Activated naive CD8-positive, alpha-beta T cell treated with anti-CD3 and anti-CD28 coated beads for 36 hours (primary cell): ENCODE results near the gene KHDC3L. TPM values are rescaled to one million over a fixed set of nuclear protein-coding genes. Genes with fewer than 3 reads are reported as not detected.

Experiments
- DNase-seq: peaks from one replicate; pipeline ENCODE4 v3.0.0; 2021
- H3K27ac Mint-ChIP-seq: one replicate; pipeline ENCODE4 v1.8.0; 2022; ENCODE audit warnings: mild to moderate bottlenecking, moderate library complexity, mixed read lengths
- H3K27me3 Mint-ChIP-seq: one replicate; pipeline ENCODE4 v1.8.0; 2022; ENCODE audit warnings: mild to moderate bottlenecking, mixed read lengths
- H3K36me3 Mint-ChIP-seq: one replicate; pipeline ENCODE4 v1.8.0; 2021; ENCODE audit warnings: mild to moderate bottlenecking, mixed read lengths
- H3K4me1 Mint-ChIP-seq: one replicate; pipeline ENCODE4 v1.8.0; 2021; ENCODE audit warnings: mixed read lengths
- H3K4me3 Mint-ChIP-seq: one replicate; pipeline ENCODE4 v1.8.0; 2022; ENCODE audit warnings: mild to moderate bottlenecking, moderate library complexity, mixed read lengths
- H3K9me3 Mint-ChIP-seq: one replicate; pipeline ENCODE4 v1.8.0; 2022; ENCODE audit warnings: mixed read lengths
- total RNA-seq, 2 experiments: library from RNA; stranded (reverse); gene quantifications; one replicate each; pipeline ENCODE4 v1.2.3, GENCODE V29; 2021

The KHDC3L gene
- total RNA-seq: not detected

GRCh38 chr6:73362358-73362757, at the start of gene KHDC3L:
TSS of gene KHDC3L (plus strand) at chr6:73362658. CDS start at chr6:73362730, 72 bp downstream.
- Mint-ChIP-seq H3K27ac (no peak within 1 kb of the TSS), H3K27me3 (no peaks in the 10 kb centered on the region), H3K4me1 (no peaks in the 10 kb centered on the region), H3K36me3 (no peaks in the 10 kb centered on the region), H3K4me3 (no peak within 1 kb of the TSS), H3K9me3 (no peaks in the 10 kb centered on the region)
- DNase-seq: no peak

- H3K27me3 Mint-ChIP-seq: peaks cover 71% of the 10 kb centered on the region
- no peak for DNase-seq
- H3K9me3 Mint-ChIP-seq: peaks cover 8% of the 10 kb centered on the region
These were observed 47.6 kb upstream of the KHDC3L start for GRCh38 chr6:73314577-73315492.

GRCh38 chr6:73323323-73323722, 39.1 kb upstream of the KHDC3L start:
- Mint-ChIP-seq H3K9me3 (no peaks in the 10 kb centered on the region), H3K36me3 (no peaks in the 10 kb centered on the region), H3K27ac (no peak overlapping the region), H3K4me1 (no peaks in the 10 kb centered on the region), H3K4me3 (no peak overlapping the region), H3K27me3 (no peaks in the 10 kb centered on the region)
- no peak for DNase-seq

More at GRCh38 chr6:73314577-73315492, 47.6 kb upstream of the KHDC3L start:
- Mint-ChIP-seq H3K36me3 (peaks cover 6% of the 10 kb centered on the region), H3K4me3 (peak overlapping the region; percentile 13), H3K4me1 (peaks cover 6% of the 10 kb centered on the region), H3K27ac (no peak overlapping the region)

GRCh38 chr6:73325656-73326055, 36.8 kb upstream of the KHDC3L start:
- no peak overlapping the region for H3K4me3 Mint-ChIP-seq

GRCh38 chr6:73328790-73329189, 33.7 kb upstream of the KHDC3L start:
- Mint-ChIP-seq H3K4me1 (no peaks in the 10 kb centered on the region), H3K27me3 (no peaks in the 10 kb centered on the region), H3K9me3 (no peaks in the 10 kb centered on the region), H3K36me3 (no peaks in the 10 kb centered on the region), H3K27ac (no peak overlapping the region), H3K4me3 (no peak overlapping the region)
- no peak for DNase-seq

More at GRCh38 chr6:73325656-73326055, 36.8 kb upstream of the KHDC3L start:
- Mint-ChIP-seq H3K4me1 (no peaks in the 10 kb centered on the region), H3K36me3 (no peaks in the 10 kb centered on the region), H3K27me3 (no peaks in the 10 kb centered on the region), H3K9me3 (no peaks in the 10 kb centered on the region), H3K27ac (no peak overlapping the region)
- DNase-seq: no peak

GRCh38 chr6:73329201-73329600, 33.3 kb upstream of the KHDC3L start:
- no peaks in the 10 kb centered on the region for H3K36me3 Mint-ChIP-seq
- no peaks in the 10 kb centered on the region for H3K27me3 Mint-ChIP-seq
- H3K4me1 Mint-ChIP-seq: no peaks in the 10 kb centered on the region
- H3K27ac Mint-ChIP-seq: no peak overlapping the region
- no peaks in the 10 kb centered on the region for H3K9me3 Mint-ChIP-seq
- DNase-seq: no peak
- no peak overlapping the region for H3K4me3 Mint-ChIP-seq

- peaks cover 3% of the 10 kb centered on the region for H3K27me3 Mint-ChIP-seq
- DNase-seq: no peak
- no peaks in the 10 kb centered on the region for H3K36me3 Mint-ChIP-seq
- H3K9me3 Mint-ChIP-seq: no peaks in the 10 kb centered on the region
- H3K4me1 Mint-ChIP-seq: no peaks in the 10 kb centered on the region
- no peak overlapping the region for H3K4me3 Mint-ChIP-seq
- H3K27ac Mint-ChIP-seq: no peak overlapping the region
These were observed 23.1 kb upstream of the KHDC3L start for GRCh38 chr6:73339340-73339739.

- Mint-ChIP-seq H3K4me1 (no peaks in the 10 kb centered on the region), H3K27ac (no peak overlapping the region), H3K27me3 (peaks cover 3% of the 10 kb centered on the region), H3K4me3 (no peak overlapping the region), H3K36me3 (no peaks in the 10 kb centered on the region), H3K9me3 (no peaks in the 10 kb centered on the region)
- DNase-seq: no peak
These were observed 22.4 kb upstream of the KHDC3L start for GRCh38 chr6:73340048-73340447.

- Mint-ChIP-seq H3K4me1 (no peaks in the 10 kb centered on the region), H3K27me3 (no peaks in the 10 kb centered on the region), H3K36me3 (no peaks in the 10 kb centered on the region), H3K27ac (no peak overlapping the region), H3K4me3 (no peak overlapping the region), H3K9me3 (no peaks in the 10 kb centered on the region)
- no peak for DNase-seq
These were observed 21.1 kb upstream of the KHDC3L start for GRCh38 chr6:73341335-73341734.

GRCh38 chr6:73342174-73342573, 20.3 kb upstream of the KHDC3L start:
- H3K4me3 Mint-ChIP-seq: no peak overlapping the region
- H3K9me3 Mint-ChIP-seq: no peaks in the 10 kb centered on the region
- H3K4me1 Mint-ChIP-seq: no peaks in the 10 kb centered on the region
- no peak overlapping the region for H3K27ac Mint-ChIP-seq
- no peaks in the 10 kb centered on the region for H3K36me3 Mint-ChIP-seq
- DNase-seq: no peak
- H3K27me3 Mint-ChIP-seq: peaks cover under 1% of the 10 kb centered on the region

- no peaks in the 10 kb centered on the region for H3K36me3 Mint-ChIP-seq
- H3K27me3 Mint-ChIP-seq: peaks cover 10% of the 10 kb centered on the region
- no peaks in the 10 kb centered on the region for H3K9me3 Mint-ChIP-seq
- DNase-seq: no peak
- H3K4me3 Mint-ChIP-seq: no peak overlapping the region
- H3K4me1 Mint-ChIP-seq: no peaks in the 10 kb centered on the region
- no peak overlapping the region for H3K27ac Mint-ChIP-seq
These were observed 19.3 kb upstream of the KHDC3L start for GRCh38 chr6:73343164-73343563.

- no peak overlapping the region for H3K4me3 Mint-ChIP-seq
- no peaks in the 10 kb centered on the region for H3K4me1 Mint-ChIP-seq
- H3K9me3 Mint-ChIP-seq: no peaks in the 10 kb centered on the region
- no peak for DNase-seq
- H3K27ac Mint-ChIP-seq: no peak overlapping the region
- H3K36me3 Mint-ChIP-seq: no peaks in the 10 kb centered on the region
- H3K27me3 Mint-ChIP-seq: peaks cover 34% of the 10 kb centered on the region
These were observed 13.8 kb upstream of the KHDC3L start for GRCh38 chr6:73348550-73349204.

- H3K27me3 Mint-ChIP-seq: peaks cover 34% of the 10 kb centered on the region
- H3K36me3 Mint-ChIP-seq: no peaks in the 10 kb centered on the region
- DNase-seq: no peak
- H3K4me3 Mint-ChIP-seq: no peak overlapping the region
- no peaks in the 10 kb centered on the region for H3K9me3 Mint-ChIP-seq
- no peak overlapping the region for H3K27ac Mint-ChIP-seq
- H3K4me1 Mint-ChIP-seq: no peaks in the 10 kb centered on the region
These were observed 13.1 kb upstream of the KHDC3L start for GRCh38 chr6:73349311-73349710.

- no peaks in the 10 kb centered on the region for H3K36me3 Mint-ChIP-seq
- no peak within 1 kb of the TSS for H3K27ac Mint-ChIP-seq
- no peak within 1 kb of the TSS for H3K4me3 Mint-ChIP-seq
- peaks cover 20% of the 10 kb centered on the region for H3K27me3 Mint-ChIP-seq
- no peaks in the 10 kb centered on the region for H3K4me1 Mint-ChIP-seq
- DNase-seq: no peak
- H3K9me3 Mint-ChIP-seq: no peaks in the 10 kb centered on the region
These were observed 8.5 kb upstream of the KHDC3L start, which contains the start of gene DPPA5 for GRCh38 chr6:73353636-73354593. TSS of gene DPPA5 (minus strand) at chr6:73354276. CDS start at chr6:73354225, 51 bp downstream.
